Measurements from ENCODE around the gene PDE4A.

PDE4A gene

GRCh38 chr19:10478903-10479384 lies 58.6 kb downstream of the PDE4A start:
- Histone ChIP-seq H3K36me3 (ENCODE audit: control insufficient read depth in 2 of 2, insufficient read depth in 2 of 2, low read length in 2 of 2) (no peaks in the 10 kb centered on the region), H3K4me3 (ENCODE audit: low read length in 2 of 2) (peak overlapping the region; percentile 61 to 63), H3K9ac (ENCODE audit: low read depth in 1 of 2, low read length in 2 of 2) (peak overlapping the region in 1 of 2 donors; percentile 9), H3K27ac (ENCODE audit: low read depth in 2 of 2, low read length in 2 of 2) (no peak overlapping the region), H3K9me3 (ENCODE audit: control insufficient read depth in 2 of 2, low read length in 2 of 2) (no peaks in the 10 kb centered on the region), H3K27me3 (ENCODE audit: control insufficient read depth in 2 of 2, insufficient read depth in 2 of 2, low read length in 2 of 2) (no peaks in the 10 kb centered on the region), H3K4me1 (ENCODE audit: control insufficient read depth in 2 of 2, insufficient read depth in 2 of 2, low read length in 2 of 2) (peaks cover 3 to 5% of the 10 kb centered on the region in 2 donors)

GRCh38 chr19:10486551-10486950 lies 66.2 kb downstream of the PDE4A start:
- Histone ChIP-seq H3K4me3 (ENCODE audit: low read length in 2 of 2) (no peak overlapping the region), H3K27ac (ENCODE audit: low read depth in 2 of 2, low read length in 2 of 2) (no peak overlapping the region), H3K9ac (ENCODE audit: low read depth in 1 of 2, low read length in 2 of 2) (no peak overlapping the region), H3K9me3 (ENCODE audit: control insufficient read depth in 2 of 2, low read length in 2 of 2) (no peaks in the 10 kb centered on the region), H3K27me3 (ENCODE audit: control insufficient read depth in 2 of 2, insufficient read depth in 2 of 2, low read length in 2 of 2) (no peaks in the 10 kb centered on the region), H3K4me1 (ENCODE audit: control insufficient read depth in 2 of 2, insufficient read depth in 2 of 2, low read length in 2 of 2) (no peaks in the 10 kb centered on the region), H3K36me3 (ENCODE audit: control insufficient read depth in 2 of 2, insufficient read depth in 2 of 2, low read length in 2 of 2) (peaks cover 18 to 44% of the 10 kb centered on the region in 2 donors)

DNA sequence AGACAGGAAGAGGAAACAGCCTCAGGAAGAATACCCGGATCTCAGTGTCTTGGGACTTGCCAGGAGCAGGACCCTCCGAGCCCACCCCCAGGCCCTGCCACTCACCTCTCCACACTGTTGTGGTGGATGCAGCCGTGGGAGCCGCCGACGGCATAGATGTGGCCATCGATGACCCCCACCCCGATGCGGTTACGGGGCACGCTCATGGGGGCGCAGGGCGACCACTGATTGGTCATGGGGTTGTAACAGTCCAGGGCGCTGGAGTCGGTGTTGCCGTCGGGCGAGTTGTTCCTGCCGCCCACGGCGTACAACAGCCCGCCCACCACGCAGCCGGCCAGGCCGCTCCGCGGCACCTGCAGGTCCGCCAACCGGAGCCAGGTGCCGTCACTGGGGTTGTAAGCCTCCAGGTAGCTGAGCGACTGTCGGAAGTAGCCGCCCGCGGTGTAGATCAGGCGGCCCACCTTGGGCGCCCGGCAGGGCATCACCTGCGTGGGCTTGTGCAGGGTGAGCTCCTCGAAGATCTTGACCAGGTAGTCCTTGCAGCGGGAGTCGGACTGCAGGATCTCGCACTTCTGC lies 71.2 kb downstream of the PDE4A start:
- Histone ChIP-seq H3K9ac (ENCODE audit: low read depth in 1 of 2, low read length in 2 of 2) (no peak overlapping the region), H3K9me3 (ENCODE audit: control insufficient read depth in 2 of 2, low read length in 2 of 2) (no peaks in the 10 kb centered on the region), H3K4me3 (ENCODE audit: low read length in 2 of 2) (no peak overlapping the region), H3K4me1 (ENCODE audit: control insufficient read depth in 2 of 2, insufficient read depth in 2 of 2, low read length in 2 of 2) (no peaks in the 10 kb centered on the region), H3K27ac (ENCODE audit: low read depth in 2 of 2, low read length in 2 of 2) (no peak overlapping the region), H3K27me3 (ENCODE audit: control insufficient read depth in 2 of 2, insufficient read depth in 2 of 2, low read length in 2 of 2) (no peaks in the 10 kb centered on the region), H3K36me3 (ENCODE audit: control insufficient read depth in 2 of 2, insufficient read depth in 2 of 2, low read length in 2 of 2) (peaks cover 28 to 52% of the 10 kb centered on the region in 2 donors)

DNA sequence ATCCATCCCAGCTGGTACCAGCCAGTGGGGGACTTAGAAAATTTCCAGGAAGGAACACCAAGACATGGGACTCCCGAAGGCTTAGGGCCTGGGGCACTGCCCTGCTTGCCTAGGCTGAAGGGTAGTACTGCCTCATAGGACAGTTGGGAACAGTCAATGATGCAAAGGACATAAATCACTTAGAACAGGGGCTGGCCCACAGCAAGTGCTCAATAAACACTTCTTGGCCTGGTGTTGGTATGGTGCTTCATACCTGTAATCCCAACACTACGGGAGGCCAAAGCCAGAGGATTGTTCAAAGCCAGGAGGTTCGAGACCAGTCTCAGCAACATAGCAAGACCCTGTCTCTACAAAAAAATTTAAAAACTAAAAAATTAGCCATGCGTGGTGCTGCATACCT lies 77.0 kb downstream of the PDE4A start:
- Histone ChIP-seq H3K27me3 (ENCODE audit: control insufficient read depth in 2 of 2, insufficient read depth in 2 of 2, low read length in 2 of 2) (no peaks in the 10 kb centered on the region), H3K36me3 (ENCODE audit: control insufficient read depth in 2 of 2, insufficient read depth in 2 of 2, low read length in 2 of 2) (peaks cover 19 to 27% of the 10 kb centered on the region in 2 donors), H3K27ac (ENCODE audit: low read depth in 2 of 2, low read length in 2 of 2) (no peak overlapping the region)

DNA sequence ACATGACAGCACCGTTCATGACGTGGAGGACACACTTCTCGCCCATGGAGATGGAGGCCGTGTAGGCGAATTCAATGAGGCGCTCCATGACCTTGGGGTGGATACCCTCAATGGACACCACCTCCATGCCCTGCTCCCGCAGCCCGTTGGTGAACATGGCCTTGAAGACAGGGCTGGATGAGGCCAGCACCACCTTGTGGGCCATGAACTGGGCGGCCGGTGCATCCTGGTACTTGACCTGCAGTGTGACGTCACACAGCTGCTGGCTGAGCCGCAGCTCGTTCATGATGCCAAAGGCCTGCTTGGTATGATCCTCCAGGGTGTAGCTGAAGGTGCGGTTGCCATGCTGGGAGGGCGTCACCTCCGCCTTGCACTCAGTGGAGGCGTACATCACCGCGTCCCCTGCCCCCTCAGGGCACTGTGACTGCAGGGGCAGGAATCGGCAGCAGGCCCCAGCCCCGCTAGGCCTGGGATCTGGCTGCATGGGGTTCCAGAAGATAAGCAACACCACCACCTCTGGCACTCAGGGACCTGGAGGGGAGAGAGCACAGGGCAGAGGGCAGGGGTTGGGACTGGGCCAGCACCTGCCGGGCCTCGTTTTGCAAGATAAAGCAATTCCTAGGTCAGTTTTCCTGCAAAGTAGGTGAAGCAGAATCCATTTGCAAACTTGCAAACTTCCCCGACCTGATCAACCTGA lies 79.4 kb downstream of the PDE4A start:
- H3K27me3 ChIP-seq (ENCODE audit: control insufficient read depth in 2 of 2, insufficient read depth in 2 of 2, low read length in 2 of 2) = no peaks in the 10 kb centered on the region
- peaks cover 11 to 16% of the 10 kb centered on the region in 2 donors for H3K4me1 ChIP-seq (ENCODE audit: control insufficient read depth in 2 of 2, insufficient read depth in 2 of 2, low read length in 2 of 2)
- H3K27ac ChIP-seq (ENCODE audit: low read depth in 2 of 2, low read length in 2 of 2) = peak overlapping the region; percentile 64 to 67
- no peak overlapping the region for H3K4me3 ChIP-seq (ENCODE audit: low read length in 2 of 2)
- H3K9ac ChIP-seq (ENCODE audit: low read depth in 1 of 2, low read length in 2 of 2) = no peak overlapping the region
- peaks cover 16 to 22% of the 10 kb centered on the region in 2 donors for H3K36me3 ChIP-seq (ENCODE audit: control insufficient read depth in 2 of 2, insufficient read depth in 2 of 2, low read length in 2 of 2)
- no peaks in the 10 kb centered on the region for H3K9me3 ChIP-seq (ENCODE audit: control insufficient read depth in 2 of 2, low read length in 2 of 2)

More for the DNA sequence above, 77.0 kb downstream of the PDE4A start:
- peaks cover 11 to 16% of the 10 kb centered on the region in 2 donors for H3K4me1 ChIP-seq (ENCODE audit: control insufficient read depth in 2 of 2, insufficient read depth in 2 of 2, low read length in 2 of 2)
- H3K4me3 ChIP-seq (ENCODE audit: low read length in 2 of 2) = no peak overlapping the region
- H3K9ac ChIP-seq (ENCODE audit: low read depth in 1 of 2, low read length in 2 of 2) = no peak overlapping the region
- no peaks in the 10 kb centered on the region for H3K9me3 ChIP-seq (ENCODE audit: control insufficient read depth in 2 of 2, low read length in 2 of 2)

DNA sequence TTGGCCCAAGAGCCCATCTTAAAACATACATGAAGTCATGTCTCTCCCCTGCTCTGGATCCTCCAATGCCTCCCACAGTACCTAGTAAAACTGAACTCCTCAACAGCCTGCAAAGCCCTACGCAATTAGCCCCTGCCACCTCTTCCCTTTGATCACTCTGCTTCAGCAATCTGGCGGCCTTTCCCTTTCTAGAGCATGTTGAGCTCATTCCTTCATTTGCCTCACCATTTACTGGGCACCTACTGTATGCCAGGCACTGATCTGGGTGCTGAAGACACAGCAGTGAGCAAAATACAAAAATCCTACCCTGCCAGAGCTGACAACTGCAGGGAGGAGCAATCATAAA lies 79.9 kb downstream of the PDE4A start:
- H3K27me3 ChIP-seq (ENCODE audit: control insufficient read depth in 2 of 2, insufficient read depth in 2 of 2, low read length in 2 of 2) = no peaks in the 10 kb centered on the region
- H3K9ac ChIP-seq (ENCODE audit: low read depth in 1 of 2, low read length in 2 of 2) = no peak overlapping the region

GRCh38 chr19:10501971-10502523 lies 81.7 kb downstream of the PDE4A start:
- H3K9me3 ChIP-seq (ENCODE audit: control insufficient read depth in 2 of 2, low read length in 2 of 2) = no peaks in the 10 kb centered on the region
- H3K27me3 ChIP-seq (ENCODE audit: control insufficient read depth in 2 of 2, insufficient read depth in 2 of 2, low read length in 2 of 2) = no peaks in the 10 kb centered on the region
- peak overlapping the region; percentile 95 for H3K27ac ChIP-seq (ENCODE audit: low read depth in 2 of 2, low read length in 2 of 2)
- H3K9ac ChIP-seq (ENCODE audit: low read depth in 1 of 2, low read length in 2 of 2) = peak overlapping the region; percentile 89 to 99
- peak overlapping the region; percentile 88 to 91 for H3K4me3 ChIP-seq (ENCODE audit: low read length in 2 of 2)
- peaks cover 11 to 18% of the 10 kb centered on the region in 2 donors for H3K4me1 ChIP-seq (ENCODE audit: control insufficient read depth in 2 of 2, insufficient read depth in 2 of 2, low read length in 2 of 2)
- peaks cover 12% of the 10 kb centered on the region in 2 donors for H3K36me3 ChIP-seq (ENCODE audit: control insufficient read depth in 2 of 2, insufficient read depth in 2 of 2, low read length in 2 of 2)

More for the DNA sequence above, 79.9 kb downstream of the PDE4A start:
- peaks cover 12 to 19% of the 10 kb centered on the region in 2 donors for H3K36me3 ChIP-seq (ENCODE audit: control insufficient read depth in 2 of 2, insufficient read depth in 2 of 2, low read length in 2 of 2)
- H3K27ac ChIP-seq (ENCODE audit: low read depth in 2 of 2, low read length in 2 of 2) = no peak overlapping the region
- H3K9me3 ChIP-seq (ENCODE audit: control insufficient read depth in 2 of 2, low read length in 2 of 2) = no peaks in the 10 kb centered on the region
- peaks cover 11 to 16% of the 10 kb centered on the region in 2 donors for H3K4me1 ChIP-seq (ENCODE audit: control insufficient read depth in 2 of 2, insufficient read depth in 2 of 2, low read length in 2 of 2)
- H3K4me3 ChIP-seq (ENCODE audit: low read length in 2 of 2) = no peak overlapping the region

DNA sequence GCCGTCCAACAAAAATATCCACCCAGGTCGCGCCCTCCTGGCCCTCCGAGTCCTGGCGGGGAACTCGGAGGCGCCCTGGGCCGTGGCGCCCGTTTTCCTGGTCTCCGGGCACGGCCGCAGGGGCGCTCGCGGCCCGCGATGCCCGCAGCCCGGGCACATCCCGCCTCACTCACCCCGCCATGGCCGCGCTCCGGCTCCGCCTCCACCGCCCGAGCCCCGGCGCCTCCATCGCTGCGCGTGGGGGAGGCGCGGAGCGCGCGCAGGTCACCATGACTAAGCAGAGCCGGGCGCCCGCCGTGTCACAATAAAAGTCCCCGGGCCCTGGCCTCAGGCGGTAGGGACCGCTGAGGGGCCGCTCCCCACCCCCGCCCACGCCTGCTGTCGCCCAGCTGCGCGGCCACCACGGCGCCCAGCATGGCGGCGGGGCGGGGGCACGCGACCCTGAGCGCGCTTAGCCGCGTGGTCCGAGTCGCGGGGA lies 82.2 kb downstream of the PDE4A start:
- Histone ChIP-seq H3K27ac (ENCODE audit: low read depth in 2 of 2, low read length in 2 of 2) (peak overlapping the region; percentile 95), H3K4me3 (ENCODE audit: low read length in 2 of 2) (peak overlapping the region; percentile 88 to 91), H3K27me3 (ENCODE audit: control insufficient read depth in 2 of 2, insufficient read depth in 2 of 2, low read length in 2 of 2) (no peaks in the 10 kb centered on the region), H3K9me3 (ENCODE audit: control insufficient read depth in 2 of 2, low read length in 2 of 2) (no peaks in the 10 kb centered on the region), H3K36me3 (ENCODE audit: control insufficient read depth in 2 of 2, insufficient read depth in 2 of 2, low read length in 2 of 2) (peaks cover 8 to 9% of the 10 kb centered on the region in 2 donors), H3K4me1 (ENCODE audit: control insufficient read depth in 2 of 2, insufficient read depth in 2 of 2, low read length in 2 of 2) (peaks cover 11 to 18% of the 10 kb centered on the region in 2 donors), H3K9ac (ENCODE audit: low read depth in 1 of 2, low read length in 2 of 2) (peak overlapping the region; percentile 89 to 99)

GRCh38 chr19:10503002-10503789 lies 82.9 kb downstream of the PDE4A start, which contains the start of gene KEAP1:
TSS of gene KEAP1 (minus strand) at chr19:10503356. CDS start at chr19:10500033, 3,323 bp downstream.
- Histone ChIP-seq H3K4me3 (ENCODE audit: low read length in 2 of 2) (peak within 1 kb of the TSS; percentile 88 to 91), H3K9ac (ENCODE audit: low read depth in 1 of 2, low read length in 2 of 2) (peak within 1 kb of the TSS; percentile 89 to 99), H3K36me3 (ENCODE audit: control insufficient read depth in 2 of 2, insufficient read depth in 2 of 2, low read length in 2 of 2) (peaks cover 8 to 9% of the 10 kb centered on the region in 2 donors), H3K4me1 (ENCODE audit: control insufficient read depth in 2 of 2, insufficient read depth in 2 of 2, low read length in 2 of 2) (peaks cover 11 to 18% of the 10 kb centered on the region in 2 donors), H3K27ac (ENCODE audit: low read depth in 2 of 2, low read length in 2 of 2) (peak within 1 kb of the TSS; percentile 95), H3K9me3 (ENCODE audit: control insufficient read depth in 2 of 2, low read length in 2 of 2) (no peaks in the 10 kb centered on the region), H3K27me3 (ENCODE audit: control insufficient read depth in 2 of 2, insufficient read depth in 2 of 2, low read length in 2 of 2) (no peaks in the 10 kb centered on the region)
